Measurements from ENCODE around the gene PLIN4.

PLIN4 gene

GRCh38 chr19:4505570-4506448 lies 12.5 kb downstream of the PLIN4 start:
- DNase-seq: no peak

- DNase-seq: no peak
Measured at GRCh38 chr19:4504891-4505569, 13.3 kb downstream of the PLIN4 start.

- no peak for DNase-seq
Measured at GRCh38 chr19:4504297-4504701, 14.0 kb downstream of the PLIN4 start.

GRCh38 chr19:4503825-4504170 lies 14.5 kb downstream of the PLIN4 start:
- DNase-seq: no peak

- no peak for DNase-seq
Measured at GRCh38 chr19:4503132-4503824, 15.0 kb downstream of the PLIN4 start.

GRCh38 chr19:4502282-4503131 lies 15.8 kb downstream of the PLIN4 start:
- no peak for DNase-seq

GRCh38 chr19:4501691-4502090 lies 16.6 kb downstream of the PLIN4 start:
- no peak for DNase-seq

- no peak for DNase-seq
Measured at GRCh38 chr19:4500841-4501591, 17.3 kb downstream of the PLIN4 start.

- DNase-seq: no peak
Measured at GRCh38 chr19:4499855-4500254, 18.4 kb downstream of the PLIN4 start.

- no peak for DNase-seq
Measured at GRCh38 chr19:4499318-4499717, 19.0 kb downstream of the PLIN4 start.

- DNase-seq: no peak
Measured at GRCh38 chr19:4498694-4499093, 19.6 kb downstream of the PLIN4 start.

- DNase-seq: no peak
Measured at GRCh38 chr19:4497770-4498389, 20.4 kb downstream of the PLIN4 start.

- DNase-seq: no peak
Measured at GRCh38 chr19:4496304-4496703, 22.0 kb downstream of the PLIN4 start.

- DNase-seq: no peak
Measured at GRCh38 chr19:4495471-4495870, 22.8 kb downstream of the PLIN4 start.

- DNase-seq: no peak
Measured at GRCh38 chr19:4494691-4495064, 23.6 kb downstream of the PLIN4 start.

- no peak for DNase-seq
Measured at GRCh38 chr19:4493929-4494690, 24.2 kb downstream of the PLIN4 start.

GRCh38 chr19:4493104-4493928 lies 25.0 kb downstream of the PLIN4 start:
- DNase-seq: no peak

- DNase-seq: no peak
Measured at GRCh38 chr19:4492337-4493103, 25.8 kb downstream of the PLIN4 start.

- no peak for DNase-seq
Measured at GRCh38 chr19:4491446-4491845, 26.8 kb downstream of the PLIN4 start.
